ENCODE results near the gene ICE2. TPM values are rescaled to one million over a fixed set of nuclear protein-coding genes. Genes with fewer than 3 reads are reported as not detected.

The ICE2 gene
- total RNA-seq, 1 donor from 2014 or later: 67.2 TPM

DNA sequence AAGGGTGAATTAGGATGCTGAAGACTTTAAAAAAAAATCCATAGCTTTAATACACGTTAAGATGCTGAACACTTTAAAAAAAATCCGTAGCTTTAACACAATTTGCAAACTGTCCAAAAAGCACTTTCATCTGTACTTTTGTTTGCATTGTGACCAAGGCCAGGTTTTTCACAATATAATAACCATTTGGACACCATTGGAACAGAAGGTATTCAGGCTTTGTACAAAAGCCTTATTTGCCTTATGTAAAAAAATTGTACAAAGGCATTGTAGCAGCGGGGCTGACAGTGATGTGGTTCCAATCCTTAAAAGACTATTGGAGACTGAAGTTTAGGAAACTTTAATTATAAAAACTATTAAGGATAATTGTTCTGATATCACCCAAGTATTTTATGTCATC lies 15.2 kb upstream of the ICE2 start:
- Mint-ChIP-seq H3K4me1 (no peaks in the 10 kb centered on the region), H3K27ac (no peak overlapping the region), H3K36me3 (peaks cover 7% of the 10 kb centered on the region), H3K4me3 (no peak overlapping the region), H3K27me3 (ENCODE audit: low read depth) (no peaks in the 10 kb centered on the region), H3K9me3 (no peaks in the 10 kb centered on the region)
- DNase-seq (ENCODE audit: low spot score in 2 of 2, unreplicated experiment in 2 of 2): no peak
- TF ChIP-seq, protein P1, sequence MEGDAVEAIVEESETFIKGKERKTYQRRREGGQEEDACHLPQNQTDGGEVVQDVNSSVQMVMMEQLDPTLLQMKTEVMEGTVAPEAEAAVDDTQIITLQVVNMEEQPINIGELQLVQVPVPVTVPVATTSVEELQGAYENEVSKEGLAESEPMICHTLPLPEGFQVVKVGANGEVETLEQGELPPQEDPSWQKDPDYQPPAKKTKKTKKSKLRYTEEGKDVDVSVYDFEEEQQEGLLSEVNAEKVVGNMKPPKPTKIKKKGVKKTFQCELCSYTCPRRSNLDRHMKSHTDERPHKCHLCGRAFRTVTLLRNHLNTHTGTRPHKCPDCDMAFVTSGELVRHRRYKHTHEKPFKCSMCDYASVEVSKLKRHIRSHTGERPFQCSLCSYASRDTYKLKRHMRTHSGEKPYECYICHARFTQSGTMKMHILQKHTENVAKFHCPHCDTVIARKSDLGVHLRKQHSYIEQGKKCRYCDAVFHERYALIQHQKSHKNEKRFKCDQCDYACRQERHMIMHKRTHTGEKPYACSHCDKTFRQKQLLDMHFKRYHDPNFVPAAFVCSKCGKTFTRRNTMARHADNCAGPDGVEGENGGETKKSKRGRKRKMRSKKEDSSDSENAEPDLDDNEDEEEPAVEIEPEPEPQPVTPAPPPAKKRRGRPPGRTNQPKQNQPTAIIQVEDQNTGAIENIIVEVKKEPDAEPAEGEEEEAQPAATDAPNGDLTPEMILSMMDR (IDR thresholded peaks at IDR 0.05; ENCODE audit: unreplicated experiment): no peak

DNA sequence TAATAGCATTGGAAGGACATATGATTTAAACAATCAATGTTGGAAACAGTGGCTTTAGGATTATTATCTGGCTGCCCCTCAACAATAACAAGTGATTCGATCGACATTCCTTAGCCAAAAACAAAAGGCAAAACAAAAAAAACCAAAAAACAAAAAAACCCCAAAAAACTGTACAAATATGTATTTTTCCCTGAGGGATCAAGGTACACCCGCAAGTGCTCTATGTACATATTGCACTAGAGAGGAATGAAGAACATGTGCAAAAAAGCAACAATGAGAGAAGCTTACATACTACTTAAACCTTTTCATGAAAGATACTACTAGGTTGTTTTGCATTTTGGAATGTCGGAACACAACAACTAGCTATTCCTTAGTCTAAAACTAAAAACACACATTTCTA lies 14.2 kb upstream of the ICE2 start:
- DNase-seq (ENCODE audit: low spot score in 2 of 2, unreplicated experiment in 2 of 2): no peak
- no peak overlapping the region for H3K27ac Mint-ChIP-seq
- no peak overlapping the region for H3K4me3 Mint-ChIP-seq
- H3K9me3 Mint-ChIP-seq: no peaks in the 10 kb centered on the region
- H3K4me1 Mint-ChIP-seq: no peaks in the 10 kb centered on the region
- peaks cover 4% of the 10 kb centered on the region for H3K36me3 Mint-ChIP-seq
- TF ChIP-seq, protein P1 (IDR thresholded peaks at IDR 0.05; ENCODE audit: unreplicated experiment): no peak
- no peaks in the 10 kb centered on the region for H3K27me3 Mint-ChIP-seq (ENCODE audit: low read depth)

GRCh38 chr15:60486742-60487141 lies 7.8 kb upstream of the ICE2 start:
- H3K36me3 Mint-ChIP-seq: no peaks in the 10 kb centered on the region
- no peaks in the 10 kb centered on the region for H3K4me1 Mint-ChIP-seq

DNA sequence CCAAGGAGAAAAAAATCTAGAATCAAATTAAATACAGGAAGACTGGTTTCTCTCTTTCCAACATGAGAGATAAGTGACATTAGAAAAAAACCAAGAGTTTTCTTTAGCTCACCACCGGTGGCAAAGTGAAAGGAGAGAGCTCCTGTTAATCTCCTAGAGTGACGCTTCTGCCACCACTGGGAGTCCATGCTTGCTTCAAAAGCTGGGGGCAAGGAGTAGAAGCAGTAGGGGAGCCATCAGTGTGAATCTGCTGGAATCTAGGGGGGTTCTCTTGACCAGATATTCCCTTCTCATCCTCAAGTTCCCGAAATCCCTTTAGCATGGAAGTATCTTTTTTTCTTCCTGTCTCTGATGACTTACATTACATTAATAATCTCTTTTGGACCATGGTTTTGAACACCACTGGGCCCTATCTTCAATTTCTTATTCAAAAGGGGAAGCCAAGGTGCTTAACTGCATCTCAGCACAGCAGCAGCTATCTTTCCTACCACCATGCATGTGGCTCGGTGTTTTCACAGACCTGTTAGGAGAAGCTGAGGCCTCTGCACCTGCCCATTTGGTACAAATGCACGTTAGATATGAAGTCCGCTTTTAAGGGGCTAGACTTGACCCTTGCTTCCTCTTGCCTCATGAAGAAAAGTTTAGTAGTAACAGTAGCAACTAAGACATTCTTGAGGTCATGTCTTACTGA lies 6.6 kb upstream of the ICE2 start:
- H3K4me1 Mint-ChIP-seq: no peaks in the 10 kb centered on the region
- DNase-seq (ENCODE audit: low spot score in 2 of 2, unreplicated experiment in 2 of 2): no peak
- no peaks in the 10 kb centered on the region for H3K27me3 Mint-ChIP-seq (ENCODE audit: low read depth)
- TF ChIP-seq, protein P1 (IDR thresholded peaks at IDR 0.05; ENCODE audit: unreplicated experiment): no peak
- no peak overlapping the region for H3K4me3 Mint-ChIP-seq
- no peaks in the 10 kb centered on the region for H3K9me3 Mint-ChIP-seq
- no peak overlapping the region for H3K27ac Mint-ChIP-seq
- H3K36me3 Mint-ChIP-seq: no peaks in the 10 kb centered on the region

More at GRCh38 chr15:60486742-60487141, 7.8 kb upstream of the ICE2 start:
- Mint-ChIP-seq H3K27ac (no peak overlapping the region), H3K4me3 (no peak overlapping the region), H3K27me3 (ENCODE audit: low read depth) (no peaks in the 10 kb centered on the region), H3K9me3 (no peaks in the 10 kb centered on the region)
- TF ChIP-seq, protein P1 (IDR thresholded peaks at IDR 0.05; ENCODE audit: unreplicated experiment): no peak
- no peak for DNase-seq (ENCODE audit: low spot score in 2 of 2, unreplicated experiment in 2 of 2)

DNA sequence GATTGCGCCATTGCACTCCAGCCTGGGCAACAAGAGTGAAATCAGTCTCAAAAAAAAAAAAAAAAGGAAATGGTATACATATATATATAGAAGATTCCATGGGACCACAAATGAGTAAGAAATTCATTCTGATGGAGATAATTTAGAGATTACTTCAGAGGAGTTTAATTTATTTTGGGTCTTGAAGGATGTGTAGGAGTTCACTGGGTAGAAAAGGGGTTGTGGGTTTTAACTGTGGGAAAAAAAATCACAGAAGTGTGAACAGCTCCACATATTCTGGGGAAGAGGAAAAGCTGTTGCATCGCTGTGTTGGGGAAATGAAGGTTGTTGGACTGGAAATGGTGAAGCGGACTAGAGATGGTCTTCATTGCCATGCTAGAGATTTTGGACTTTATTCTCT lies 4.1 kb upstream of the ICE2 start:
- Mint-ChIP-seq H3K27me3 (ENCODE audit: low read depth) (no peaks in the 10 kb centered on the region), H3K27ac (no peak overlapping the region), H3K4me1 (peaks cover 12% of the 10 kb centered on the region), H3K9me3 (no peaks in the 10 kb centered on the region), H3K4me3 (no peak overlapping the region), H3K36me3 (no peaks in the 10 kb centered on the region)
- TF ChIP-seq, protein P1 (IDR thresholded peaks at IDR 0.05; ENCODE audit: unreplicated experiment): no peak
- DNase-seq (ENCODE audit: low spot score in 2 of 2, unreplicated experiment in 2 of 2): no peak
